HG03457 (cell line): ENCODE results near the gene ZNF423.

ENCODE experiments used
- ATAC-seq: cut with Tn5 transposase; IDR thresholded peaks from one replicate; pipeline ENCODE4 v1.9.1; 2021; ENCODE audit warnings: moderate number of reproducible peaks; ENCODE audit not compliant: unreplicated experiment

ZNF423 gene

DNA sequence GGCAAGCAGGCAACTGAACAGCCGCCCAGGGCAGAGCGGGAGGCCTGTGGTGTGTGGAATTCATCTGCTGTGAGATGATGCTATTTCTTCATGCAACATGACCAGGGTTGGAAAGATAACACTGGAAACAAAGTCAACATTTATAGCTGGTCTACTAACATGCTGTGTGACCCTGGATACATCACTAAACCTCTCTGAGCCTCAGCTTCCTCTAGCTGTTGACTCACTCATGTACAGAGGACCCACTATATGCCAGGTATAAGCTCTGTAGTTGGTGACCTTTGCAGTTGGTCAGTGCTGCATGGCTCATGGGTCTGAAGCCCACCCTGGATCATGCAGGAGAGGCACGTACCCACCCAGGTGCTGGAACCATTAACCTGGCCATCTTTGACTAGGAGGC is 180.9 kb downstream of the ZNF423 start:
- ATAC-seq: no peak

DNA sequence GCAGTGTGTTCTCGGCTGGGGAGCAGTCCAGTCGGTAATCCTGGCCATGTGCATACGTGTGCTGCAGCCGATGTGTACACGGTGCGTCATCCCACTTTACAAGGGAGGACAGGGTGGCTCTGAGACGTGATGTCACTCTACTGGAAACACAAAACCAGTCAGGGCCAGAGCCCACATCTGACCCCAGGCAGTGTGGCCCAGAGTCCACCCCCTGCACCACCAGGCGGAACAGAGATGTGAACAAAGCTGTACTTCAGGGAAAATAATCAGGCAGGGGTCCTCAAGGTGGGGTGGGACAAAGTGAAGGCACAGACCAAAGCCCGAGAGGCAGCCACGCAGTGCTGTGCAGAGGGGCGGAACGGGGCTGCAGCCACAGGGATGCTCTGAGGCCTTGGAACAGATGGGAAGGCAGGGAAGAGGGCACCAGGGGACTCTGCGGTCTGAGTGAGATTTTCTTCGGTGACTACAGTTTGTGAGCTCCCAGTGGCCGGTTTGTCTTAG is 181.5 kb downstream of the ZNF423 start:
- no peak for ATAC-seq

DNA sequence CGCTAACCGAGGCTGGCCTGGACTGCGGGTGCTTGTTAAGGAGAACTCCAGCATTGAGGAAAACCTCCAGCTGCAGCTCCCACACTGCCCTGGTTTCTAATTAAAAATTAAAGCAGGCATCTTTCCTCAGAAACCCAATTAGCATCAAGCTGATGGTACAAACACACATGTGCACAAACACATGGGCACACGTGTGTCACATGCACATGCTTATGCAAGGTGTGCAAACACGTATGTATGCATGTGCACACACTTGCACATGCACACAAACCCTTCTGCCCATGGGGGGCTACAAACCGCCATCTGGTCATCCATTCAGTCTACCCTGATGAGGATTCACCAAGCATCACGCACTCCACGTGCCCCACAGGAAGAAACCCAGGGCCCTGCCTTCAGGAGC is 182.5 kb downstream of the ZNF423 start:
- ATAC-seq: no peak

DNA sequence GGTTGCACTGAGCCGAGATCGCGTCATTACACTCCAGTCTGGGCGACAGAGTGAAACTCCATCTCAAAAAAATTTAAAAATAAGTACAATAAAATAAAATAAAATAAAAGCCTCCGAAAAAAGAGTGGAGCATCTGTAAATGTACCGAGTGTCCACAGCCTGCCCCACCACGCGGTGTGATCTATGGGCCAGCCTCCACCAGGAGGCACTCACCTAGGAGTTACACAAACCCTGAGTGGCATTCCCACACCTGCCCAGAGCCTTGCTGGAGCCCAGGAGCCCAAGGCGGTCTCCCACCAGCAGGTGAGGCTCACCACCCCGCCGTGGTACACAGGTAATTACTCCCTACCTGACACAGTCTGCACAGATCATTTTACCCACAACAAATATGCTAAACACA is 183.2 kb downstream of the ZNF423 start:
- no peak for ATAC-seq

DNA sequence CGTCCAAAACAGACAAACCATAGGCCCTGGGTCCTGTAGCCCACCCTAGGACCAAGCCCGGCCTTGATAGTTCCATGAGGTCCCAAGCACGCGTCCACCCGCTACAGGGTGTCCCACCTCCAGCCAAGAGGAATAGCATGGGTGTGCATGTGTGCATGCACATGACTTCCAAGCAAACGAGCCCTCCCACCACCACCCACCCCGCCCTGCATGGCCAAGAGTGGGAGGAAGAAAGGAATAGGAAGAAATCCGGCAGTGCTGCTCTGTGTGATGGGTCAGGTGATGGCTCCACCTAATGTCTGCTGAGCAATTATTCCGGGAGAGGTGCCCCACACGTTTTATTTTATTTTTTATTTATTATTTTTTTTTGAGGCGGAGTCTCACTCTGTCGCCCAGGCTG is 184.6 kb downstream of the ZNF423 start:
- no peak for ATAC-seq

DNA sequence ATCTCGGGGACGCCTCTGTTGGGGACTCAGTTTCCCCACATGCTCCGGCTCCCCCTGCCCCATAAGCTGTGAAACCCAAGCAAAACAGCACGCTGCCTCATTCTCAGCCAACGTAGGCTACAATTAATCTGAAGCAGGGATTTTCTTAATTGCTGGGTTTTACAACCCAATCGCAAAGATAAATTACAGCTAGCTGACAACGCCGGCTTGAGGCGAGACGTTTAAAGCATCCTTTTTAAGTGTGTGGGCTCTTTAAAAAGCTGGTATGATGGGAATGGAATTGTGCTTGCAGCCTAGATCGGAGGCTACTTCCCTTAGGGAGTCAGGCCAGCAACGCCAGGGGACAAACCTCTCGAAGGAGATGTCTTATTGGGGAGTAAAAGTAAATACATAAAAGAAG is 185.3 kb downstream of the ZNF423 start:
- ATAC-seq: no peak

DNA sequence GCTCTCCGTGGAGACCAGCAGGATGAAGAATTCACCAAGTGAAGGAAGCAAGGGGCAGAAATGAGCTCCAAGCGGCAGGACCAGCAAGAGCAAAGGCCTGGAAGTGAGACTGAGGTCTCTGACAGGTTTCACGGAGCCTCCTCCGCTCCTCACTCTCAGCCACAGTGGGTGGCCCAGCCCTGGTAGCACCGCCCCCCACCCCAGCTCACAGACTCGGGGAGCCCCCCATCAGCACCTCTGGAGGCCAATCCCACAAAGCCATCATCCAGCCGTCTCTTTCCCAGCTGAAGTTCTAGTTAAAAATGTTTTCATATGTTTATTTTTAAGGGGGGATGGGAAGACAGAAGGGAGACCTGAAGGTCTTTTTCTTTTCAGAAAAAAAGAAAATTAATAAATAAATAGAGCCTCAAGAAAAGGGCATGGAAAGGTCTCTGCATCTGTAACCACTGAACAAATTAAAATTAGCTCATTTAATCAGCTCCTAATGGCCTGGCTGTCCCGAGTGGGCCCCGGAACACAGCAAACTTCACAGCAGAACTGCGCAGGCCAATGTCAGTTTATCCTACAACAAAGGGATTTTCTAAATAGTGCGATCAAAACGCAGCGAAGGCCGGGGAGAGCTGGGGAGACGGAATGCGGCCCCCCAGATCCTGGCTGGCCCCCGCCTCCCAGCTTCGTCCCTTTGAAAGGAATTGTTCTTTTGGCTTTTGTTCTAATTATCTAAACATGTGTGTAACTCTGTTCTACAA is 190.3 kb downstream of the ZNF423 start:
- no peak for ATAC-seq

DNA sequence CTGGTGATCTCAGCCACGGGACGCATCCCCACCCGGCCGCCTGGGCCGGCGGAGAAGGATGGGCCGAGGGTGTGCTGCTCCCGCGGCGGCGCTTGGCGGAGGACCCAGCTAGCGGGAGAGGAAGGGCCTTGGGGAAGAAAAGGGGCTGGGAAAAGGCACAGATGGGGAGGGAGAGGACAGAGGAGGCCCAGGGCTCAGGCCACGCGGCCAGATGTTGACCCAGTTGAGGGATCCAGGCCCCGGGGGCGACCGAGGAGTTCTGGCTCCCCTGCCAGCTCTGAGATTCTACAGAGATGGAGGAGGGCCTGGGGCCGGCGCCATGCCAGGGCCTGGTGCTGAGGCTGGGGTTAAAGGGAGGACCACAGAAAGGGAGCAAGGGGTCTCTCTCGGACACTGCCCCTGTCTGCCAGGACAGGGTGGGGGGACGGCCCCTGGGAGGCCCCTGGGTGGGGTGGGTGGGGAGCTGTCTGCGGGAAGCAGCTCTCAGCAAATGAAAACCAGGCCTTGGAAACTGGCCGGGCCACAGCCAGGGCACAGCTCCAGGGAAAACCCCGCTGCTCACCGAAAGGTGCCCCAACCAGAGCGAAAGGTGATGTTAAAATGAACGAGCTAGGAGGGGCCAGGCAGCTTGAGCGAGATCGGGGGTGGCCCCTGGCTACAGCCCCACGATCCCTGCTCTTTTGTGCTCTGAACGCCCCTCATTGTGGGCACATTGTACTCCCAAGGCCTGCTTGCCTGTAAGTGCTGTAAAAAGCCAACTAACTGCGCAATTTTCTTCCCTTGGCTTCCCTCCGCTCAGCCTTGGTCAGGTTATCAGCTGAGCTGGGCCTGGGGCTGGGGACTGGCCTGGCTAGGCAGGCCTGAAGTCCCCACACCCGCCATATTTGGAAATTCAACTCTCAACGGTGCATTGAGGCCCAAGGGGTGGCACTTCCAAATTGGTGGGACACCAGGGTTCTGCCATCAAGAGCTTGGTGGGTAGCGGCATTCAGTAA is 191.4 kb downstream of the ZNF423 start:
- no peak for ATAC-seq

DNA sequence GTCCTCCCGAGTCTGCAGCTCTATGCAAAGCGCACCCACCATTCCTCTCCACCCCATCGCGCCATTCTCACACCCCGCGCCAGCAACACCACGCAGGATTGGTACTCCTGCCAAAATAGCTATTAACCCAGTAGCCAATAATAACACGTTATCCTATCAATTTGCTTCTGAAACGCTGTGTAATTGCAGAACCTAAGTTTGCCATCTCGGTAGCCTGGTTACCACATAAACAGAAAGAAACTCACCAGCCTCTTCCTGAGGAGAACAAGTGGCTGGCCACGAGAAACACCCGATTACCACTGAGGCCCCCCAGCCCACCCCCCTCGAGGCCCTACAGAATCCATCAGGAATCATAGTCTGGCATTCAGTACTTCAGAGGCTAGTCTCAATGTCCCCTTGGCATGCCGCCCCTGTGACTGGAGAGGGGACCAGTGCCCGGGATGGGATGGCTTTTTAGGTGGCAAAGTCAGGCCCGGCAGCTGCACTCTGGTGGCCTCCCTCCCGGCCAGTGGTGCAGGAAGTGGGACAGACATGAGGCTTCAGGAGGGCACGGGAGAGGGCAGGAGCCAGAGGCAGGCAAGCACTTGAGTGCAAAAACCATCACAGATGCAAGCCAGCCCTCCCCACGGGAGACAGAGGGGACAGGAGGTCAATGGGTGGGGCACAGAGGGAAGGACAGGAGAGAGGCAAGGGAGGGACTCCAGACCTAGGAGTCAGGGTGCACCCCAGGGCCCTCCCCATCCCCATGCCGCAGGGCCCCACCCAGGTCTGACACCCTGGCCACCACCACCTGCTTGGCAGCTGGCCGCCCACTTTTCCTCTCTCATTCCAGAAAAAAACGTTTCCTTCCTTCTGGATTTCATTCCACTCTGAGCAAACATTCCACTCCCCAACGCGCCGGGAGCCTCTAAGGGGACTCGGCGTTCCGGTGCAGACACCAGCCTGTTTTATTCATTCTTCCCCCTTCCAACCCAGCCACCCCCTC is 192.5 kb downstream of the ZNF423 start:
- ATAC-seq: no peak

DNA sequence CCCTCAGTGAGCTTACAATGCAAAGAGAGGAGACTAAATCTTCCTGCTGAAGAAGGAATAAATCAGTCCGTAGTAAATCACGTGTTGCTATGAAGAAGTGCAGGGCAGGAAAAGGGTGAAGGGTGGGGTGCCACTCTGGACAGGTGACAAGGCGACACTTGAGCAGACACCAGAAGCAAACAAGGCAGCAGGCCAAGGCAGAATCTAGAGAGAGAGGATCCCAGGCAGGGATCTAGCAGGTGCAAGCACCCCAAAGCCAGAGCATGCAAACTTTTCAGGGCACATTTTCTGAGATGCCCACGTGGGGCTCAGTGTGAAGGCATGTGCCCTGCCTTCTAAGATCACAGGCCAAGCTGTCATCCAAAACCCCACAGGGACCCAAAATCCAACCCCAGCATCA is 193.3 kb downstream of the ZNF423 start:
- no peak for ATAC-seq

DNA sequence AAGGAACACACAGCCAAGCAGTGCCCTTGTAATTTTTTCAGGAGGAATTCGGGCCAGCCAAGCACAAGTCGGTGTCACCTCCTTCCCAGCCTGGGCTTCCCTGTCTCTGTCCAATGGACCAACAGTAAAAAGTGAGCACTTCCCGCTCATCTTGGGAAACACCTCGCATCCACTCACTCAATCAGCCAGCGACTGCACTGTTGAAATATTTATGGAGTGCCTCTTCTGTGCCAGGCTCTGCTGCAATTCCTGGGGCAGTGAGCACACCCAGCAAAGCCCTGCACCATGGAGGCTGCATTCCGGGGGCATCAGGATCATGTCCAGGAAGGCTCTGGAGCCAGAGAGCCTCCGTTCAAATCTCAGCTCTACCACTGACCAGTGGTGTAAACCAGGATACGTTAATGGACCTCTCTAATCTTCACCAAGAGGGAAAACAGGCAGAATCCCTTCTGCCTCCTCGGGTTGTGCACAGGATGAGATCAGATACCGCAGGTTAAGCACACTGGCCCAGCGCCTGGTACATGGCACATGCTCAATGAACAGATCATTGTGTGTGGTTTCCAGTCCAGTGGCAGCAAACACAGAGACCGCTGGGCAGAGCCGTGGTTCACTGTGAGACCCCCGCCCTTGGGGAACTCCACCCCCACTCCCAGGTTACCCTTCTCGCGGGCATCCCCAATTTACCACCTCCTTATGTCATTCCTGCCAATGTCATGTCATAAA is 194.3 kb downstream of the ZNF423 start:
- no peak for ATAC-seq

DNA sequence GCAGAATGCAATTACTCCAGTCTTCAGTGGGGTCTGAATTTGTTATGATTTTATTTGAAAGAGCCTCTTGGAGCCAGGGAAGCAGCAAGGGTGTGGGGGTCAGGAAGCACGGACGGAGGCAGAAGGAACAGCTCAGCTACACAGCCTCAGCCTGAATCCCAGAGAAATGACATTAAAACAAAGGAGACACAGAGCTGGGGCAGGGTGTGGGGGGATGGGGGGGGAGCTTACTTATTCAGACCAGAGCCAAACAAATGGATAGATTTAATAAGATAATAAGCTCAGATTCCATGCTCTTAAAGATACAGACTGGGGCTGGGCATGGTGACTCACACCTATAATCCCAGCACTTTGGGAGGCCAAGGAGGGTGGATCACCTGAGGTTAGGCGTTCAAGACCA is 195.3 kb downstream of the ZNF423 start:
- ATAC-seq: no peak

DNA sequence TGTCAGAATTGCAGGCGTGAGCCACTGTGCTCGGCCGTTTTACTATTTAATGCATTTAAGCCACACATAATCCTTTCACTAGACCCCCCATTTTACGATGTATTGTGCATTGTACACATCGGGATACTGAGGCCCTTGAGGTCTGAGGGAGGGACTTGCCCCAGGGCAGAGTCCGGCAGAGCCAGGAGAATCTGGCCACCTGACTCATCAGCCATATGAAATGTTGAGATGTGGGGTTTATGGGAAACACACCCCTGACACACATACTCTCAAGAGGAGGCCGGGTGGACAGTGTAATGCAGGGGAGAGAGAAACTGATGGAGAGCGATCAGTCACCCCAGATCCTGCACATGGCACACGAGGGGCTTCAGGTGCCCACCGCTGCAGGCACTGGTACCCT is 196.6 kb downstream of the ZNF423 start:
- no peak for ATAC-seq

DNA sequence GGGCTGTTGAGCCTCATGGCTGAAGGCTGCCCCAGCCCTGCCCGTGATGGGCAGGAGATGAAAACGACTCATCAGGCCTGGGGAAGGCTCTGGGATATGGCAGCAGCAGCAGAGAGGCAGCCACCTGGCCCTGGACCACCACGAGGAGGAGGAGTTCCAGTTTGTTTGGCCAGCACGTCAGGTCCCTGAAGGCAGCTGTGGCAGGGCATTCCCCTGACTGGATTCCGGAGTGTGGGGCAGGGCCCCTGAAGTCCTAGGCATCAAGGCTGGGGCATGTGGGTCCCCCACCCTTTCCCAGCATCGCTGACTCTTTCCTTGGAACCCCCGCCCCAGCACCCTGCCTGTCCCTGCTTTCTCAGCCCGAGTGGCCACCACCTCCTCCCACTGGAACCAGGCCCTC is 197.4 kb downstream of the ZNF423 start:
- ATAC-seq: no peak

DNA sequence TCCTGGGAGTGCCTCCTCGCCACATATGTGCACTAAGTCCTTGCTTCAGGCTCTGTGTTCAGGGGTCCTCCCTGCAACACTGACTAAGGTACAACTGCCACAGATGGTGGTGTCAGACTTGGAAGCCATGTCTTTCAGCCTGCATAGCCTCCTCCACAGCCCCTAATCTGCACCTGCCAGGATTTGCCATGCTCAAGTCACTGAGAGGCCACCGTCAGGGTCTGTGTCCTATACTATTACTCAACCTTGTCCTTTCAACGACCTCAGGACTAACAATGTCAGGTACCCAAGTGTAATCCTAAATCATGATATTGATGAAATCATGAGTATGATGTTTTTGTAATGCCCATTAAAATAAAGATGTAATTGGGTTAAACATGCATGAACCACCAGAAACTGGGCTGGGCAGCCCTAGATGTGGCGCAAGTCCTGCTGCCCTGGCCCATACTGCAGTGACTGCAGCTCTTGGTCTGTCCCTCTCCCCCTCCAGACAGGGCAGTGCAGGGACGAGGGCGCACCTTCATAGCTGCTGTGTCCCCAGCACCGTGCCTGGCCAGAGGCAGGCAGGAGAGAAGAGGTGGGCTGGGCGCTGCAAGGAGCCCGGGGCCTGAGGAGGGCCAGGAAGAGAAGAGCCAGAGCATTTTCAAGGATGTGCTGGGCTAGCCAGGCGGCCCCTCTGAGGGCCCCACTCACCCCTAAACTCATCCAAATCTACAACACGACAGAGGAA is 198.0 kb downstream of the ZNF423 start:
- no peak for ATAC-seq

DNA sequence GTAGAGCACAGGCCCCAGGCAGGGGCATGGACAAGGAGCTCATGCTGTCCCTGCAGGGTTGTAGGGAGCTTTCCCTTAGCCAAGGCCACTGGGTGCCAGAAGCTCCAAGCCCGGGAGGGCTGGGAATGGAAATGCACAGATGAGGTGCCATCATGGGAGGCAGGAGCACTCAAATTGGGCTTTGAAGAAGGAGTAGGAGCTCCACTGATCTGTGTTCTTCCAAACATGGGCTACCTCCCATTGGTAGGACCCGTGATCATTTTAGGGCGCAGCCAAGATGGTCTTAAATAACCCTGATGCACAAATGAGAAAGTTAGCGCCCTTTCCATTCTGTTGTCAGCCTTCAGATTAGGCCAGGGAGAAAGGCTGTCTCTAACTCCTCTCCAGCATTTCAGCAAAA is 201.5 kb downstream of the ZNF423 start:
- no peak for ATAC-seq

DNA sequence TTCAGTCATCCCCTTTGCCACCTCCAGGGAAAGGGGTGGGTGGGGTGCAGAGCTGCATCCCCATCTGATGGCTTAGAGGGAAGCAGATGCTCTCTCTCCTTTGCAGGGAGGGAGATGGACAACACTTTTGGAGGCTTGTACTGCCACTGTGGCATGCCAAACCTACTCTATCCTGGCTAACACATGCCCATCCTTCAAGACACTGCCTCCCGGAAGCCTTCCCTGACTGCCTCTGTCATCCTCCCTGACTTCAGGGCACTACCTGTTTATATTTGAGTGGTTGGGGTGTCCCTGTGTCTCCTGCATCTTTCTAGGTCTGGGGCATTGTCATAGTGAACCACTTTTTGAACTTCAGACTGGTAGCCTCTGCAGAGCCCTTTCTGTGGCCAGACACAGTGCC is 202.3 kb downstream of the ZNF423 start:
- ATAC-seq: no peak

DNA sequence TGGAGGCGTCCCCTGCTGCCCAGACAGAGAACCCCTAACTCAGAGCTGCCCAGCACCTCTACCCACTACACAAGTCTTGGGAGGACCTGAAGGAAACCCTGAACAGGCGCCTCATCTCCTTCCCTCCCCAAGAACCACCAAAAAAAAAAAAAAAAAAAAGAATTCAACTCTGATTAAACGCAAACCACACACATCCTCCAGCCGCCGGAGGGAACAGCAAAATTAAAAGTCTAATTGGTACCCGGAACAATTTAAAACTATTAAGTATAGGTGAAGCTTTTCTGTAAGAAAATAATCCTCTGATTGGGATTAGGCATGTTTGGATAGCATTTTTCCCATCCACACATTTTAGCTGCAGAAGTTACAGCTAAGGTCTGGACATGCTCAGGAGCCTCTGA is 202.7 kb downstream of the ZNF423 start:
- no peak for ATAC-seq

DNA sequence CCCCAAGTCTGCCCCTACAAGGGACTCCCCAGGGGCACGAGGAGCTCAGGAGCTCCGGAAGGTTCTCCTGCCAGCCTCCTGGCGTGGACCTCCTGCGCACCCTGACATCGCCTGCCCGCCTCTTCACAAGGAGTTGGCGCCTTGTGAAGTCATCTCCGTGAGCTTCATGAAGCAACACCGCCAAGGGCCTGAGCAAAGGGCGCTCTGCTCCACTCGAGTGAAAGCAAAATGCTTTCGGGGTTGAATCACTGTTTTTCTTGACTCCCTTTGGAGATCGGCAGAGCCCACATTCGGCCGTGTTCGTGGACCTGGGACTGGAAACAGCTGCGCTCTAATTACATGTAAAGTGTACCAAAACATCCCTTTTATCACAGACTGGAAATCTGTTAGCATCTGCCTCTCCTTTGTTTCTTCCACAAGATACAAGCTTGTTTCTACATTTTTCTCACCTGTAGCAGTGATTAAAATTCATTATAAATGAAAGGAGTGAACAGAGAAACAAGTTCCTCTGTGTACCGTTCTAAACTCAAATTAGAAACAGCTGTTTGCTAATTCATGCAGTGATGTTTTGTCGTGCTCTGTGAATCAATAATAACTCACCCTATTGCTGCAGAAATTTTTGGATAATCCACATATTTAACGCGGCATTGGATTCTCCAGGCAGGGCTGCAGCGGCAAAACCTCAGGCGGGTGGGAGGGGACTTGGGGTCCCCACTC is 203.3 kb downstream of the ZNF423 start:
- ATAC-seq: no peak
